D721Med (cell line): ENCODE data around the gene SCN11A.

Experiments used
- DNase-seq: peaks from one replicate; pipeline ENCODE4 v3.0.0; 2011; ENCODE audit warnings: low spot score; ENCODE audit not compliant: insufficient read length
- FAIRE-seq: peaks from 2 replicates; lab custom pipeline; 2011; peaks lifted over from hg19 to GRCh38; lab: Jason Lieb, UNC
- TF ChIP-seq, protein P1 (sequence below): IDR thresholded peaks from 2 replicates; pipeline ENCODE4 v1.5.1; 2012; ENCODE audit warnings: mild to moderate bottlenecking, control low read depth; ENCODE audit not compliant: insufficient read depth; ENCODE audit errors: missing control alignments

Gene SCN11A

DNA sequence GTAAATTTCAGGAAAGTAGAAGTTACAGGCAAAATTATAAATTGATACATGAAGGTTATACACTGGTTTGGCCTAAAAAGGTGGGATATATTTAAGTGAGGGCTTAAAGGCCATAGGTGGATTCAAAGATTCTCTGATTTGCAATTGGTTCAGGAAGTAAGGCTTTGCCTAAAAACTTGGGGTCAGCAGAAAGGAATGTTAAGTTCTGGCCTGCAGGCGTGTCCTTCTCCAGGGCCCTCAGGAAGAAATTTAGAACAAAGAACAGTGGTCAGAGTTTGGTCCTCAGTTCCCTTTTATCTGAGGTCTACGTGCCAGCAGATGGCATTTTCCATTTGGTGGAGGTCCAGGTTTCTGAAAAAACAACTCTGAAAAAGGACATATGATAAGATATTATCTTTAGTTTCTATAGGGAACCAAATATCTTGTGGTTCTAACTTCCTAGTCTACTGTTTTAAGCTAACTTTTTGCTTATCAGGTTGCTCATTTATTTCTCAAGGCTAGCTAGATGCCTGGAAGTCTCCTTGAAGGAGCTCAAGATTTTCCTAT is 40.5 kb downstream of the SCN11A start:
- FAIRE-seq: no peak
- TF ChIP-seq, protein P1, sequence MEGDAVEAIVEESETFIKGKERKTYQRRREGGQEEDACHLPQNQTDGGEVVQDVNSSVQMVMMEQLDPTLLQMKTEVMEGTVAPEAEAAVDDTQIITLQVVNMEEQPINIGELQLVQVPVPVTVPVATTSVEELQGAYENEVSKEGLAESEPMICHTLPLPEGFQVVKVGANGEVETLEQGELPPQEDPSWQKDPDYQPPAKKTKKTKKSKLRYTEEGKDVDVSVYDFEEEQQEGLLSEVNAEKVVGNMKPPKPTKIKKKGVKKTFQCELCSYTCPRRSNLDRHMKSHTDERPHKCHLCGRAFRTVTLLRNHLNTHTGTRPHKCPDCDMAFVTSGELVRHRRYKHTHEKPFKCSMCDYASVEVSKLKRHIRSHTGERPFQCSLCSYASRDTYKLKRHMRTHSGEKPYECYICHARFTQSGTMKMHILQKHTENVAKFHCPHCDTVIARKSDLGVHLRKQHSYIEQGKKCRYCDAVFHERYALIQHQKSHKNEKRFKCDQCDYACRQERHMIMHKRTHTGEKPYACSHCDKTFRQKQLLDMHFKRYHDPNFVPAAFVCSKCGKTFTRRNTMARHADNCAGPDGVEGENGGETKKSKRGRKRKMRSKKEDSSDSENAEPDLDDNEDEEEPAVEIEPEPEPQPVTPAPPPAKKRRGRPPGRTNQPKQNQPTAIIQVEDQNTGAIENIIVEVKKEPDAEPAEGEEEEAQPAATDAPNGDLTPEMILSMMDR: no peak
- no peak for DNase-seq

DNA sequence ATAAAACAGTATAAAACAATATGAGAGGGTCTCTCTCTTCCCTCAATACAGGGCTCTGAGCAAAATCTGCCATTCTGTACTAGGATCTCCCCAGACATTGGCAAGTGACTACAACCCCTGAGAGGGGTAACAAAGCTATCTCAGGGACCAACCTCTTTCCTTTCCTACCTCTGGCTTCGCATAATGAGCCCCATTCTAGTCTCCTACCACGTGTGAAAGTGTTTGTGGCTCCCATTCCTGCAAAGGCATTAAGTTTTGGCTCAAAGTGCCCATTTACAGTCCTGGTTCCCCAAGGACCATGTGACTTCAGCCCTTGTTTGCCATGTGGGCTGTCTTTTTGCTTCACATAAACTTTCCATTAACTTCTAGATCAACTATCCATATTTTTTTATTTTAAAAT is 46.4 kb downstream of the SCN11A start:
- DNase-seq: no peak
- no peak for FAIRE-seq
- TF ChIP-seq, protein P1: no peak
